SIG-M5 (cell line): ENCODE data around the gene ALPP.
"Not testable (repeated sequence)": the region's sequence is repeated elsewhere in the genome, so short reads cannot be mapped to it uniquely, and the experiment has no call there.

Experiments
- DNase-seq: peaks from one replicate; lab custom pipeline; 2025; lab: John Stamatoyannopoulos, UW

ALPP gene

DNA sequence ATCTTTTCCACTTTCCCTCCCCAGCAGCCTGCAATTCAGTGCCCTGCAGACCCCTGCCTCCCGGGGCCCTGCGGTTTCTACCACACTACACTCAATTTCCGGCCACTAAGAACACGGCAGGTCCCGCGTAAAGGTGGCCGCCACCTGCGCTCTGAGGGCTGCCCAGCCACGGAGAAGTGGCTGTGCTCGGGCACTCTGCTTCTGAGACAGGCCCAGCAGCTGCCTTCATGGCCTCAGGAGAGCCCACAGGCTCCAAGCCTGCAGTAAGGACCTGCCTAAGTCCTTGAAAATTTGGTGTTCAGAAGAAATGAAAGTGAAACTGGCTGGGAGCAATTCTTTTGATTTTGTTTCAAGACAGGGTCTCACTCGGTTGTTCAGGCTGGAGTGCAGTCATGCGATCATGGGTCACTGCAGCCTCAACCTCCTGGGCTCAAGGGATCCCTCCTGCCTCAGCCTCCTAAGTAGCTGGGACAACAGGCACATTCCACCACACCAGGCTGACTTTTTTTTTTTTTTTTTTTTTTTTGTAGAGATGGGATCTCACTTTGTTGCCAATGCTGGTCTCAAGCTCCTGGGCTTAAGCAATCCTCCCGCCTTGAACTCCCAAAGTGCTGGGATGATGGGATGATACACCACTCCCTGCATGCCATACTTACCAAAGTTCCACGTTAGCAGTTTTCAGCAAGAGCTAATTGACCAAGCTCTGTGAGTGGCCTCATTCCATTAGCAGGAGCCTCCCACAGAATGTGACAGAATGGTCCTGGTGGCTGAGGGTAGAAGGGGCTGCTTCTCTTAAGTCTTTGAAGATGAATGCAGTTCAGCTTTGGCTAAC lies 14.6 kb upstream of the ALPP start:
- no peak for DNase-seq

DNA sequence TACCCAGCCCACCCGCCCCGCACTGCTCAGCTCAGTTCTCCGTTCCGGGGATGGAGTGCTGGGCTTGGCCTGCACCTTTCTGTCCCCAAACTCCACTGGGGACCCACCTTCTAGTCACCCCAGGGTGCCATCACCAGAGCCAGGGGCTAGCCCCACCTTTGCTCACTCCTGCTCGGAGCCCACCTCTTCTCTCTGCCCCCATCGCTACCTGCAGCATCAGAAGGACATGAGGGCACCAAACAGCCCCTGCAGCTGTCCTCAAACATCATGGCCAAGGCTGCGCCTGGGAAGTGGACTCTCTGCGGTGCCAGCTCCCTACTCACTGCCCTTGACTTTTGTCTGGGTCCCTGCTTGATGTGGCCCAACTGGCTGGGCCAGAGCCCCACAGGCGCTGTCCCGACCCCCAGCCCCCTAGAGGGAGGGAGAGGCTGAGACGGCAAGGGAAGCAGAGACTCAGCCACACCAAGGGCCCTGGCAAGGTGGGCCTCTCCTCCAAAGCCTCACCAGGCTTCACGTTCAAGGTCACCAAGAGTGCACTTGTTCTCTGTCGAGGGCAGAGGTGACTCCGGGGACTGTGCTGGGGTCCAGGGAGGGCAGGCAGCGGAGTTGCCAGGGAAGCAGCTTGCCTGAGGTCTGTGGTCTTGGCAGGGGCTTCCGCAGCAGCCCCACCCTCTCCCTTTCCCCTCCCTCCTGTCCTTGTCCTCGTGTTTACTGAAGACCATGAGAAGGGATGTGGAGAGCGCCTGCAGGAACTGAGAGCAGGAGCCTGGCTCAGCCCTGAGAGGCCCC lies 13.6 kb upstream of the ALPP start:
- DNase-seq = not testable (repeated sequence)

DNA sequence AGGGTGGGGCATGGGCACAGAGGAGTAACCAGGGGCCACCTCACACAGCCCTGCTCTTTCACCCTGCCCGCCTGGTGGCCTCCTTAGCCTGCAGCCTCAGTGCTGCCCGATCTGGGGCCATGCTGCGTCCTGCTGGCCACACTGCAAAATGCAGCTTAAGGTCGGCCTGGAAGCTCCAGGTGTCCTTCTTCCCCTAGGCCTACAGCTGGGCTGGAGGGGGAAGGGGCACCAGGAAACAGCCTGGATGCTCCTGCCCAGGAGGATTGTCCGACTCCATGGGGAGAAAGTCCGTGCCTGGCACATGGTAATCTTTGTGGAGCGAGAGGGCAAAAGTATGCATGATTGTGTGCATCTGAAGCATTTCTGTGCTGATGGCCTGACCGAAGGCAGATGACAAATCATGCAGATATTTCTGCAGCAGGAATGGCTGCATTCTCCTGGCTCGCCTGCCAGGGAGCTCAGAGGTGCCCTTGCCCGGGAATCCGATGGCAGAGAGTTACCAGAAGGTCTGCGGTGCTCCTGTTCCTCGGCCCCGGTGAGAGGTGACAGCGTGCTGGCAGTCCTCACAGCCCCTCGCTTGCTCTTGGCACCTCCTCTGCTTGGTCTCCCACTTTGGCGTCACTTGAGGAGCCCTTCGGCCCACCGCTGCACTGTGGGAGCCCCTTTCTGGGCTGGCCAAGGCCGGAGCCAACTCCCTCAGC lies 12.8 kb upstream of the ALPP start:
- no peak for DNase-seq

DNA sequence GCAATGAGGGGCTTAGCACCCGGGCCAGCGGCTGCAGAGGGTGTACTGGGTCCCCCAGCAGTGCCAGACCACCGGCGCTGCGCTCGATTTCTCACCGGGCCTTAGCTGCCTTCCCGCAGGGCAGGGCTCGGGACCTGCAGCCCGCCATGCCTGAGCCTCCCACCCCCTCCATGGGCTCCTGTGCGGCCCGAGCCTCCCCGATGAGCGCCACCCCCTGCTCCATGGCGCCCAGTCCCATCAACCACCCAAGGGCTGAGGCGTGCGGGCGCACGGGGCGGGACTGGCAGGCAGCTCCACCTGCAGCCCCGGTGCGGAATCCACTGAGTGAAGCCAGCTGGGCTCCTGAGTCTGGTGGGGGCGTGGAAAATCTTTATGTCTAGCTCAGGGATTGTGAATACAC lies 12.1 kb upstream of the ALPP start:
- DNase-seq = not testable (repeated sequence)

DNA sequence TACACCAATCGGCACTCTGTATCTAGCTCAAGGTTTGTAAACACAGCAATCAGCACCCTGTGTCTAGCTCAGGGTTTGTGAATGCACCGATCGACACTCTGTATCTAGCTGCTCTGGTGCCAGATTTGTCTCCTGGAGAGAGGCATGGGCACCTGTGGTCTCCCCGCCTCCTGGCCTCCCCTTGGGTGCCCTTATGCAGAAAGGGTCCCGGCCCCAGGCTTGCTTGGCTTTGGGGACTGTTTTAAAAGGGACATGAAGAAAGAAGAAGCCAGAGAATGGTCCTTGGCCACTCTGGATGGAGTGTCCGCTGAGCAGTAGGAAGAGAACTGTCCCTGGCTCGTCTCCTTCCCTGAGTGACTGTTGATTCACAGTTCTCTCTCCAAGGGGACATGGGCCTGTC lies 11.5 kb upstream of the ALPP start:
- no peak for DNase-seq

DNA sequence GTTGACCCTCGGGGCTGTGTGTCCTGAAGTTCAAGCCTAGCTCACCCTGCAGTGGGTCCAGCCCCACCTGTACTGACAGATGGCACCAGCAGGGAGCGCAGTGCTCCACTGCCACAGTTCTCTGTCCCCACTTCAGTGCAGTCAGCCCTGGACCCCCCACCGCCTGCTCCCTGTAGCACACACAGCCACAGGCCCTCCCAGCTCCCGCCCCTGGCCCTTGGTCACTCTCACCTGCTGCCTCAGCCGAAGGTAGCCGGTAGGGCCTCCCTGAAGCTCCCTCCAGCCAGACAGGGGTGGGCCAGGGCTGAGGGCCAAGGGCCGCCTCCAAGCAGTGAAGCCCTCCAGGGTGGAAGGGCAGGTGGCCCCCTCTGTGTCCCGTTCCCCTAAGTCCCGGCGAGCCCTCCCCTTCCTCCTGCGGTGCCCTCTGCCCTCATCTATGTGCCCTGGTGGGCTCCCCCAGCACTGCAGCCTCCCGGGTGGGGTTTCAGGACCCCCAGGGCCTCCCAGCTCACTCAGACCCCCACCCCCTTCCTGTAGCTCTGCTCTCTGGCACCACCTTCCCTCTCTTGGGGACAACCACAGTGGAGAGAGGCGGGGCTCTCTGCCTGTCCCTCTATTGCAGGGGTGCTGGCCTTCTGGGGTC lies 10.8 kb upstream of the ALPP start:
- DNase-seq = no peak

DNA sequence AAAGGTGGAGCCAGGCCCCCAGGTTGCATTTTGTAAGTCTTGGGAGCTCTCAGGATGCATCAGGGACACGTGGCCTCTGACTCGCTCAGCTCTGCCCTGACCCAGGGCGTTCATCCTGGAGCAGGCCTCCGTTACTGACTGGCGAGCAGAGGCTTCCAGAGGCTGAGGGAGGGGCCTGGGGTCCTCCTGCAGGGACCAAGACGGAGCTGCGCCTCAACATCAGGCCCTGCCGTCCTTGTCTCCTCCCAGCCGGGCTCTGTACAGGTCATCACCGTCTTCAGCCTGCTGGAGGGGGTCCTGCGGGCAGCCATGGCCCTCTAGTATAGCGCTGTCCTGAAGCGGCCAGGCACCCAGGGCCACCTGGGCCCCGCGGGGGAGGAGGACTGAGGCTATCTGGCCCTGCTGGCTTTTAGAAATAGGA lies 10.2 kb upstream of the ALPP start:
- DNase-seq = no peak

DNA sequence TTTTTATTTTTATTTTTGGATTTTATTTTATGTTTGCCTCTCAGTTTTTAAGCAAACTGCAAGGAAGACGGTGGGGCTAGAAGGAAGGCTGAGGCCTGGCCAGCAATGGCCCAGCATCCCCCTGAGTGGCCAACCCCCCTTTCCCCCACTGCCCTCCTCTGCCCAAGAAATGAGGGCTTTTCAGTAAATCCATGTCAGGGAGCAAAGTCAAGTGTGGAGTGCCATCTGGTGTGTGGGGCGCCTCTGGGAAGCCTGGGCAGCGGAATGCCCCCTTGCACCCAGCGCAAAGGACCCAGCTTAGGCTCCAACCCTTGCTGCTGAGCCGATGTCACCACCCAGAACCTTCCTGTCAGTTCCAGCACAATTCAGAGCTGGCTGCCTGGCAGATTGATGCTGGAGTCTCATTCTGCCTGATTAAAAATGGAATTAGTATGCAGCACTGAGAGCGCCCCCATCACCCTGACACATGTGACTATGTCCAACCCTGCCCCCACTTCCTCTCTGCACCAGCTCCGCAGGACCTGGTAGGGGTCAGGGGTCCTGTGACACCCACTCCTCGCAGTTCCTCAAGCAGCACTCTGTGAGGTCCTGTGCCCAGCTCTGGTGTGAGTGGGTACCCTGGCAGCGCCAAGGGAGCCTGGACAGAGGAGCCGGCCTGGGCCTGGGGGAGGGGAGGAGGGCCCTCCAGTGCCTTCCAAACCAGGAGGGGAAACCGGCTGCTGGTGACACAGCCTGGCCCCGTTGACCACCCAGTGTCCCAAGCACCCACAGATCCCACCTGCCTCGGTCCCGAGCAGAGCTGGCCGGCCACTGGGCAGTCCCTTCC lies 9.2 kb upstream of the ALPP start:
- DNase-seq = no peak

DNA sequence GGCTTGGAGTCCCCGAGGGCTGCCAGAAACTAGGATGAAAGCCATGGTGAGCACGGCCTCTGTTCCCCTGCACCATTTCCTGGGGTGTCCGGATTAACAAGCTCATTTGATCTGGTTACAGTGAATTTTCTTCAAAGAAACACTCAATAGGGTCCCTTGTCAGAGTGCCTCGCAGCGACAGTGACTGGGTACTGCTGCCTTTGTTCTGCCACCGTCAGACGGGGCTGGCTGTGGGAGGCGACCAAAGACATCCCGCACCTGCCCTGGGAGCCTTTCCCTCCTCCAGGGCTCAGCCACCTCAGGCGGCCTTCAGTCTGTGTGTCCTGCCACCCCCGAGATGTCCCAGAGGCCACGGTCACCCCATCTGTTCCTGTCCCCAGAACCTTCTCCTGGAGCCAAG lies 8.5 kb upstream of the ALPP start:
- DNase-seq = not testable (repeated sequence)

DNA sequence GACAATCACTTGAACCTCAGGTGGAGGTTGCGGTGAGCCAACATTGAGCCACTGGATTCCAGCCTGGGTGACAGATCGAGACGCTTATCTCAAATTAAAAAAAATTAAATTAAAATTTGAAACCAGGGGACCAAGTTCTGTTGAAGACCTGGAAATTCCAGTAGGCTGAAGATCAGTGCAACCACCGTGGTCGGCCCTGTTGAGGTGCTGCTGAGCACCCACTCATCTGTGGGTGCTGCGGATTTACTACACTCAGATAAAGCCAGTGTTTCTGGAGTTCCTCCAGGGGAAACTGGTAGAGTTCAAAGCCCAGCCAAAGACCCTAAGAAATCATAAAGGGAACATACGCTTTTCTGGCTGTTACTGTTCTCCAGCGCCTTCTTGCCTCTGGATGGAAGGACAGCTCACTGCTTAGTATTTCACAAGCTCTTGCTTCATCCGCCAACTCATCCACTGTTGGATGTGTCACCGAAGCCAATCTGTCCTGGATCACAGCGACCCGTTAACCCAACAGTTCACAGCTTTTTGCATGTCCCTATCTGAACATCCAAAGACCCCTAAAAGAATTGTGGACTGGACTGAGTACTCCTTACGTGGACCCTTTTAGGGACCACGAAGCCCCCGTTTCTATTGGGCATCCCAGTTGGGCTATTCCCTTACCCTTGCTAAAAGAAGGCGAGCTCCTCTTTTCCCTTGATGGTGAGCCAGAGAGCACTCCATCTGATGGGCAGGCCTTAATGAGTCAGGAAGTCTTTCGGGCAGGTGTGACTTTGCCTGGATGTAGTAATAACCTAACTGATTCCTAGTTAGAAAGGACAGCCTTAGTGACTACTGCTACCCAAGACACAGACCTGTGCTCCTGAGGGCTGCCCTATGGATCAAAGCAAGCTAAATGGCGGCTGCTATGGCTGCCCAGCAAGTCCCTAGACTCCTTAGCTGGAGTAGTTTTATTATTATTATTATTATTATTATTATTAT lies 6.0 kb upstream of the ALPP start:
- peak; percentile 72 for DNase-seq

DNA sequence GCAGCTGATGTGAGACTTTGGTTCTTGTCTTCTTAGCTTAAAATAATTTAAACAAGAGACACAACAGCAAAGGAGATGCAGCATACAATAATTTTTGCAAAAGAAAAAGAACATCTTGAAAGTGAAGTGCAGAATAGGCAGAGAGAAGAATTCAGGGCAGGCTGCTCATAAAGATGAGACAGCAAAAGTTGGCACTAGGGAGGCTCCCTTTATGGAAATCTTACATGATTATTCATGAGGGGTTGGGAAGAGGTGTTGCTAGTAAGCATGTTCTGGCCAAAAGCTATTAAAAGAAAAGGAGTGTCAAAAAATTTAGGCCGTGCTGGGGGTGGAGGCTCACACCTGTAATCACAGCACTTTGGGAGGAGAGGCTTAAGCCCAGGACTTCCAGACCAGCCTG lies 4.2 kb upstream of the ALPP start:
- DNase-seq = no peak

DNA sequence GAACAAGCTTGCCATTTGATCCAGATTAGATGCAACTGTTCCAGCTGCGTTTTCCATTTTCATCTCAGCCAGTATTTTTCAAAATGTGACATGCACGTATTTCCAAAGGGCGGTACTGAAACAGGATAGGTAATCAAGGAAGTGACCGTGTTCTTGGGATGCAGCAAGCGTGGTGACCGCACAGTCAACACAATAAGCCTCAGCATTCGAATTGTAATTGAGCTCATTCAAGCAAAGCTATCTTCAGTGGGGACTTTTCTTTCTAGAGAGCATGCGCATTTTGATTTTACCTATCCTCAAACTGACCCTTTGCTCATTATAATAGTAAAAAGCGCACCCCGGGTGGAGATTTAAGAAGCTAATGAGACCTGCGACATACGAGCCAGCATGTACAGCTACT lies 3.4 kb upstream of the ALPP start:
- no peak for DNase-seq

DNA sequence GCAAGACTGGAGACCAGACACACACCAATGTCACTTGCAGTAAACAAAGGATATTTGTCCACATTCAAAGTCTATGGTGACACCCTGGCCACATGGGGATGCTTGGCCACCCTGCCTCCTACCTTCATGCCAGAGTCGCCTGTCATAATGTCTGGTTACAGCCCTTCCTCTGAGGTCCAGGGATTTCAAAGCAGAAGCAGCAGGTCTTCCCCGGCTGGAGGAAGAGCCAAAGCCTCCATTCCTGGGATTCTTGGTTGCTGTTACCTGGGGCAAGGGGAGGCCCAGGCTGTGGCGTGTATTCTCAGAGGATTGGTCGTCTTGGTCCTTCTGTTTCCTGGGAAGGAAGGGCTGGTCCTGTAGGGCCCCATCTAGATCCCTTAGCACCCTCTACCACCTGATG lies 2.3 kb upstream of the ALPP start:
- no peak for DNase-seq

DNA sequence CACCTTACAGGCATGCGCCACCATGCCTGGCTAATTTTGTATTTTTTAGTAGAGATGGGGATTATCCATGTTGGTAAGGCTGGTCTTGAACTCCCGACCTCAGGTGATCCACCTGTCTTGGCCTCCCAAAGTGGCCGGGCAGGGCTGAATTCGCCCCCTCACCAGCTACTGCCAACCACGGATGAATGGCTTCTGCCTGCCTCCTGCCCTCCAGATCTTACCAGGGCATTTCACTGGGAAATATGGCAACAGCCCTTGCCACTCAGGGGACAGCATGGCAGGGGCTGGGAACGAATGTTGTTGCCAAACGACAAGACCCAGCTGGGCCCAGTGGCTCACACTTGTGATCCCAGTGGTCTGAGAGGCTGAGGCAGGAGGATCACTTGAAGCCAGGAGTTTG lies 1.8 kb upstream of the ALPP start:
- no peak for DNase-seq

DNA sequence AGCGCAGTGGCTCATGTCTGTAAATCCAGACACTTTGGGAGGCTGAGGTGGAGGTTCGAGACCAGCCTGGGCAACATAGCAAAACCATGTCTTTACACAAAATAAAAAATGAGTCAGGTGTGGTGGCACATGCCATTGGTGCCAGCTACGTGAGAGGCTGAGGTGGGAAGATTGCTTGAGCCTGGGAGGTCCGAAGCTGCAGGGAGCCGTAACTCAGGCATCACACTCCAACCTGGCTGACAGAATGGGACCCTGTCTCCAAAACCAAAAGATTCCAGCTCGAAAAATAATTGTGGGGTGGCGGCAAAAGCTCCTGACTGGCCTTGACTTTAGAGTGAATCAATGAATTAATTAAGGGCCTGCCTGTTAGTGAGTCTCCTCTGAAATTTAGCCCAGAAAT lies 1.2 kb upstream of the ALPP start:
- no peak for DNase-seq

DNA sequence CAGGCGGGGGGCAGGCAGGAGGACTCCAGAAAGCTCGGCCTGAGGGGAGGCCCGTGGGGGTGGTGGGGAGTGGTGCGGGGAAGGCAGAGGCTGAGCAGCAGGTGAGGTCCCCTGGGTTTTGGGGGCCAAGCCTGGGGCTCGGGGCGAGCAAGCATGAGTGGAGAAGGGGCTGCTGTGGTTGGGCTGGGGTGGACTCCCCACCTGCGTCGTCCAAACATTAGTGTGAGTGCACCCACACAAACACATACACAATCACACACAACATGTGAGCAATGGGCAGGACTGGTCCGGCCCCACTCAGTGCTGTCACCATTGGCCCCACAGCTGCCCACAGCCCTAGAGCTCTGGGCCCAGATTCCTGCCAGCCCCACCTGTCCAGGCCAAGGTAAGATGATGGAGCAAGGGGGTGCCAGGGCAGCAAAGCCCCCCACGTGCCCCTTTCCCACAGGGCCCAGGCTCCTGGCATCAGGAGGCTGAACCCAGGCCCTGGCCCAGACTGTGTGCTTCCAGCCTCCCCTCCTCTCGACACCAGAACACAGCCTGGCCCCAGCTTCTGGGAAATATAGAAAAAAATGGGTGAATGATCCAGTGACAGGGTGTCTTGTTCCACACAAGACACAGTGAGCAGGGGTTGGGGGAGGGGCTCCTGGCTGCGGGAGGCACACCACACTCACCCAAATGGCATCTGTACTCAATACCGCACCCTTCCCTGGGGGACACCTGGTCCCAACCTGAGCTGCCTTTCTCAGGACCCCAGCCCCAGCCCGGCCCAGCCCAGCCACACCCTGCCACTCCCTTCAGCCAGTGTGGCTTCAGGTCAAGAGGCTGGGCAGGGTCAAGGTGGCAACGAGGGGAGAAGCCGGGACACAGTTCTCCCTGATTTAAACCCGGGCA lies 463 bp upstream of the ALPP start:
- DNase-seq = no peak

DNA sequence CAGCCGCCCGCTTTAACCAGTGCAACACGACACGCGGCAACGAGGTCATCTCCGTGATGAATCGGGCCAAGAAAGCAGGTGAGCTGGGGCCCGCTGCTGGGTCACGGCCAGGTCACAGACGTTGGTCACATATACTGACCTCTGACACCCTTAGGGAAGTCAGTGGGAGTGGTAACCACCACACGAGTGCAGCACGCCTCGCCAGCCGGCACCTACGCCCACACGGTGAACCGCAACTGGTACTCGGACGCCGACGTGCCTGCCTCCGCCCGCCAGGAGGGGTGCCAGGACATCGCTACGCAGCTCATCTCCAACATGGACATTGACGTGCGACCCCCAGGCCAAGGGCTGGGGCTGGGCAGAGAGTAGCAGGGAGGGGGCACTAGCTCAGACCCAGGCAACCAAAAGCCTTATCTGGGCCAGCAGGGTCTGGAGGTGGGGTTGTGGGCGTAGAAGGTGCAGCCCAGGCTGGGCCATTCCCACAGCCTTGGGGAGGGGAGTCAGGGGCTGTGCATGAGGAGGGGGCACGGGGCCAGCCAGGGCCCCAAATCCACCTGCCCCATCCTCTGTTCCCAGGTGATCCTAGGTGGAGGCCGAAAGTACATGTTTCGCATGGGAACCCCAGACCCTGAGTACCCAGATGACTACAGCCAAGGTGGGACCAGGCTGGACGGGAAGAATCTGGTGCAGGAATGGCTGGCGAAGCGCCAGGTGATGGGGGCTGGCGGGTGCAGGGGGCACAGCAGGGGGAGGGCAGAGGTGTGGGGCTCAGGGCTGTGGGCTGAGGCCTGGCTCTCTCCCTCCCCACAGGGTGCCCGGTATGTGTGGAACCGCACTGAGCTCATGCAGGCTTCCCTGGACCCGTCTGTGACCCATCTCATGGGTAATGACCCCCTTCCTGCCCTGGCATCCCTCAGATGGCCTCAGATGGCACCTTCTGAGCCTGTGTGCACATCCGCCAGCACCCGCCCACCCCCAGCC lies 1.3 kb downstream of the ALPP start:
- not testable (repeated sequence) for DNase-seq
